ENCODE data around the gene TCEA2. TPM values are rescaled to one million over a fixed set of nuclear protein-coding genes. Genes with fewer than 3 reads are reported as not detected.

Gene TCEA2
- total and polyA plus RNA-seq, 2 of the 13 experiments (the other 11 are each of a cell fraction or from before 2014, with no cell fraction given): 28.1 to 33.7 TPM

- TF ChIP-seq, protein P1, sequence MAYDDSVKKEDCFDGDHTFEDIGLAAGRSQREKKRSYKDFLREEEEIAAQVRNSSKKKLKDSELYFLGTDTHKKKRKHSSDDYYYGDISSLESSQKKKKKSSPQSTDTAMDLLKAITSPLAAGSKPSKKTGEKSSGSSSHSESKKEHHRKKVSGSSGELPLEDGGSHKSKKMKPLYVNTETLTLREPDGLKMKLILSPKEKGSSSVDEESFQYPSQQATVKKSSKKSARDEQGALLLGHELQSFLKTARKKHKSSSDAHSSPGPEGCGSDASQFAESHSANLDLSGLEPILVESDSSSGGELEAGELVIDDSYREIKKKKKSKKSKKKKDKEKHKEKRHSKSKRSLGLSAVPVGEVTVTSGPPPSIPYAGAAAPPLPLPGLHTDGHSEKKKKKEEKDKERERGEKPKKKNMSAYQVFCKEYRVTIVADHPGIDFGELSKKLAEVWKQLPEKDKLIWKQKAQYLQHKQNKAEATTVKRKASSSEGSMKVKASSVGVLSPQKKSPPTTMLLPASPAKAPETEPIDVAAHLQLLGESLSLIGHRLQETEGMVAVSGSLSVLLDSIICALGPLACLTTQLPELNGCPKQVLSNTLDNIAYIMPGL (CRISPR knock-in tag; IDR thresholded peaks at IDR 0.05; ENCODE audit: borderline replicate concordance in 1 of 2, low read depth in 1 of 2): peak in 1 of 2 experiments; percentile 2; a peak in 1 of 4 replicates
- TF ChIP-seq ZNF20 (CRISPR knock-in tag; IDR thresholded peaks at IDR 0.05) (no peak), ZNF343 (CRISPR knock-in tag; IDR thresholded peaks at IDR 0.05) (peak; percentile 50; the same call in 1 of the 2 replicates), ZNF333 (CRISPR knock-in tag; IDR thresholded peaks at IDR 0.05; ENCODE audit: borderline replicate concordance) (no peak), ATF7-NPFF (CRISPR knock-in tag; IDR thresholded peaks at IDR 0.05; ENCODE audit: low read depth) (peak; percentile 84; the same call in 1 of the 2 replicates), MTERF4 (CRISPR knock-in tag; IDR thresholded peaks at IDR 0.05) (peak; percentile 65; the same call in 1 of the 2 replicates), MTA3 (CRISPR knock-in tag; IDR thresholded peaks at IDR 0.05) (no peak), ZBTB4 (CRISPR knock-in tag; IDR thresholded peaks at IDR 0.05; ENCODE audit: borderline replicate concordance) (0 out of 2 replicates have a peak, but pooled peaks have one; percentile 5), SMAD1 (CRISPR knock-in tag; IDR thresholded peaks at IDR 0.05; ENCODE audit: borderline replicate concordance, low read depth) (peak; percentile 38; the same call in 1 of the 2 replicates), EED (CRISPR knock-in tag; IDR thresholded peaks at IDR 0.05) (no peak), TEAD3 (CRISPR knock-in tag; optimal IDR thresholded peaks at IDR 0.05; ENCODE audit: borderline replicate concordance) (peak; percentile 11), ZNF160 (CRISPR knock-in tag; IDR thresholded peaks at IDR 0.05) (no peak), ZNF556 (CRISPR knock-in tag; IDR thresholded peaks at IDR 0.05; ENCODE audit: borderline replicate concordance) (0 out of 2 replicates have a peak, but pooled peaks have one; percentile 8)
- TF ChIP-seq, protein P2, sequence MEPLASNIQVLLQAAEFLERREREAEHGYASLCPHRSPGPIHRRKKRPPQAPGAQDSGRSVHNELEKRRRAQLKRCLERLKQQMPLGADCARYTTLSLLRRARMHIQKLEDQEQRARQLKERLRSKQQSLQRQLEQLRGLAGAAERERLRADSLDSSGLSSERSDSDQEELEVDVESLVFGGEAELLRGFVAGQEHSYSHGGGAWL (CRISPR knock-in tag; IDR thresholded peaks at IDR 0.05): peak; percentile 33
- TF ChIP-seq, protein P3, sequence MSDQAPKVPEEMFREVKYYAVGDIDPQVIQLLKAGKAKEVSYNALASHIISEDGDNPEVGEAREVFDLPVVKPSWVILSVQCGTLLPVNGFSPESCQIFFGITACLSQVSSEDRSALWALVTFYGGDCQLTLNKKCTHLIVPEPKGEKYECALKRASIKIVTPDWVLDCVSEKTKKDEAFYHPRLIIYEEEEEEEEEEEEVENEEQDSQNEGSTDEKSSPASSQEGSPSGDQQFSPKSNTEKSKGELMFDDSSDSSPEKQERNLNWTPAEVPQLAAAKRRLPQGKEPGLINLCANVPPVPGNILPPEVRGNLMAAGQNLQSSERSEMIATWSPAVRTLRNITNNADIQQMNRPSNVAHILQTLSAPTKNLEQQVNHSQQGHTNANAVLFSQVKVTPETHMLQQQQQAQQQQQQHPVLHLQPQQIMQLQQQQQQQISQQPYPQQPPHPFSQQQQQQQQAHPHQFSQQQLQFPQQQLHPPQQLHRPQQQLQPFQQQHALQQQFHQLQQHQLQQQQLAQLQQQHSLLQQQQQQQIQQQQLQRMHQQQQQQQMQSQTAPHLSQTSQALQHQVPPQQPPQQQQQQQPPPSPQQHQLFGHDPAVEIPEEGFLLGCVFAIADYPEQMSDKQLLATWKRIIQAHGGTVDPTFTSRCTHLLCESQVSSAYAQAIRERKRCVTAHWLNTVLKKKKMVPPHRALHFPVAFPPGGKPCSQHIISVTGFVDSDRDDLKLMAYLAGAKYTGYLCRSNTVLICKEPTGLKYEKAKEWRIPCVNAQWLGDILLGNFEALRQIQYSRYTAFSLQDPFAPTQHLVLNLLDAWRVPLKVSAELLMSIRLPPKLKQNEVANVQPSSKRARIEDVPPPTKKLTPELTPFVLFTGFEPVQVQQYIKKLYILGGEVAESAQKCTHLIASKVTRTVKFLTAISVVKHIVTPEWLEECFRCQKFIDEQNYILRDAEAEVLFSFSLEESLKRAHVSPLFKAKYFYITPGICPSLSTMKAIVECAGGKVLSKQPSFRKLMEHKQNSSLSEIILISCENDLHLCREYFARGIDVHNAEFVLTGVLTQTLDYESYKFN (CRISPR knock-in tag; conservative IDR thresholded peaks at IDR 0.05): peak; percentile 9; the same call in 1 of the 2 replicates
Observed at GRCh38 chr20:64039293-64040160, 23.5 kb upstream of the TCEA2 start (continued).
